HG03571 (cell line): ENCODE data around the gene TMEM88.
"Not testable (repeated sequence)": the region's sequence is repeated elsewhere in the genome, so short reads cannot be mapped to it uniquely, and the experiment has no call there.

Experiments used
- ATAC-seq: cut with Tn5 transposase; IDR thresholded peaks from one replicate; pipeline ENCODE4 v1.9.1; 2021; ENCODE audit not compliant: unreplicated experiment

TMEM88 gene

GRCh38 chr17:7854851-7855659, at the start of gene TMEM88:
TSS of gene TMEM88 (plus strand) at chr17:7855066. CDS start at chr17:7855075, 9 bp downstream.
- no peak for ATAC-seq

GRCh38 chr17:7806587-7806986, 48.3 kb upstream of the TMEM88 start:
- no peak for ATAC-seq

DNA sequence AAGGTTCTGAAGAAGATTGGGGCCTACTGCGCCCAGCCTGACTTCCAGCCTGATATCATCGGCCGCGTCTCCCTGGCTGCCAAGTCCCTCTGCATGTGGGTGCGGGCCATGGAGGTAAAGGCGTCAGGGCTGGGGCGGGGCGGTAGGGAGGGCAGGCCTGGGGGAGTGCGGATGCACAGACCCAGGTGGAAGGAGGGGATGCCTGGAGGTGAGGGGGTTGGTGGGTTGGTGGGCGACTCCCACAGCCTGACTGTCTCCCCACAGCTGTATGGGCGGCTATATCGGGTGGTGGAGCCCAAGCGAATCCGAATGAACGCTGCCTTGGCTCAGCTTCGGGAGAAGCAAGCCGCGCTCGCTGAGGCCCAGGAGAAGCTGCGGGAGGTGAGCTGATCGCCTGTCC, 47.7 kb upstream of the TMEM88 start:
- no peak for ATAC-seq

- no peak for ATAC-seq
These were observed 45.6 kb upstream of the TMEM88 start for GRCh38 chr17:7809086-7809790.

DNA sequence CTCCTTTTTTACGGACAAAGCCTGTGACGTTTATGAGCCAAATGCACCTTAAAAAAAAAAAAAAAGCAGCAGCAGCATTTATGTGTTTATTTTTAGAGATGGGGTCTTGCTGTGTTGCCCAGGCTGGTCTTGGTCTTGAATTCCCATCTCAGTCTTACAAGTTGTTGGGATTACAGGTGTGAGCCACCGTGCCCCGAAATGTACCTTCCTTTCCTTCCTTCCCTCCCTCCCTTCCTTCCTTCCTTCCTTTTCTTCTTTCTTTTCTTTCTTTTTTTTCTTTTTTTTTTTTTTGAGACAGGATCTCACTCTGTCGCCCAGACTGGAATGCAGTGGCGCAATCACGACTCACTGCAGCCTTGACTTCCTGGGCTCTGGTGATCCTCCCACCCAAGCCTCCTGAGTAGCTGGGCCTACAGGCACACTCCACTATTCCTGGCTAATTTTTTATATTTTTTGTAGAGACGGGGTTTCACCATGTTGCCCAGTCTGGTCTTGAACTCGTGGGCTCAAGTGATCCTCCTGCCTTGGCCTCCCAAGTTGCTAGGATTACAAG, 45.0 kb upstream of the TMEM88 start:
- ATAC-seq, result not testable (repeated sequence)

DNA sequence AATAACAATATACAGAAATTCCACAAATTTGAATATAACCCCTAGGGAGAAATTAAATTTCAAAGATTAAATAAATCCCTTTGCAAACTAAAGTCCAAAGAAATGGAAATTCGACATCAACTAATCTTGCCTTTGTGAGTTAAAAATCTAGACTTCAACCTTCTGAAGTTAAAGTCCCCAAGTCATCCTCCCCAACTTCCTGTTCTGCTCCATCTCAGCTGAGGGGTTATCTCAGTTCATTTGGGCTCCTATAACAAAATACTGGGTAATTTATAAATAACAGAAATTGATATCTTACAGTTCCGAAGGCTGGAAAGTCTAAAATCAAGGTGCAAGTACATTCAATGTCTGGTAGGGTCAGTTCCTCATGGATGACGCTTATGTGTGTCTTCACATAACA, 43.6 kb upstream of the TMEM88 start:
- no peak for ATAC-seq

DNA sequence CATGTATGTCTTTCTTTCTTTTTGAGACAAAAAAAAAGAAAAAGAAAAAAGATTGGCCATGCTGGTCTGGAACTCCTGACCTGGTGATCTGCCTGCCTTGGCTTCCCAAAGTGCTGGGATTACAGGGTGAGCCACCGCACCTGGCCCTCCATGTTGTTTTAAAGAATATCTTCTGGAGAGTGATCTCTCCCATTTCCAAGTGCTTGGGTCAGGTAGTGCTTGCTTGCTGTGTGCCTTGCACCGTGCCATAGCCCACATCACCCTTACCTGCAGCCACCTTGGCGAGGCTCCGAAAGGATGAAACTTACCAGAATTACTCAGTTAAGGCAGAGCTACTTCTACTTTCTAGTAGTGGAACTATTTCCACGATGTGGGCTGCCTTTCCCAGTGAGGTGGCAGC, 39.9 kb upstream of the TMEM88 start:
- no peak for ATAC-seq

DNA sequence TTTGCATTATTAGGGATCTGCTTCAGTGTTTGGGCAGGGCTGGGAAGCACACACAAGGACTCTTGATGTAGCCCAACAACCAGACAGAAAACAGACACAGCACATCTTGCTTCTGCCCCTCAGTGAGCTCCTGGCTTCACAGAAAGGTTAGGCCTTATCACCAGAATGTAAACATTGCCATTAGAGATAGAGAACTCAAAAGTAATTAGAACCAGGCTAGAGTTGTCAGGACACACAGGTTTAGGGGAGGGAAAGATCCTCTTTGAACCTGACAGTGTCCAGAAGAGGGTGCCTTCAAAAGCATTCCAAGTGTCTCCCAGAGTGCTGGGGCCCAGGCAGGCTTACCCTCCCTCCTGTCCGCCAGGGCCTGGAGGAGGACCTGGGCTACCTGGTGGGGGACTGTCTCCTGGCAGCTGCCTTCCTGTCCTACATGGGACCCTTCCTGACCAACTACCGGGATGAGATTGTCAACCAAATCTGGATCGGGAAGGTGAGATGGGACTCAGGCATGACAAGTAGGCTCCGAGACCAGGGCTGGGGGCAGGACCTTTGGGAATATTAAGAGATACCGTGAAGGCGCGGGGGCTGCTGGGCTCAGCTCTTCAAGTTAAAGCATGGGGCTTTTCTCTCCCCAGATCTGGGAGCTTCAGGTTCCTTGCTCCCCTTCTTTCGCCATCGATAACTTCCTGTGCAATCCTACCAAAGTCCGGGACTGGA, 37.8 kb upstream of the TMEM88 start:
- ATAC-seq, result no peak

- ATAC-seq, result no peak
These were observed 37.3 kb upstream of the TMEM88 start for GRCh38 chr17:7817643-7817964.

DNA sequence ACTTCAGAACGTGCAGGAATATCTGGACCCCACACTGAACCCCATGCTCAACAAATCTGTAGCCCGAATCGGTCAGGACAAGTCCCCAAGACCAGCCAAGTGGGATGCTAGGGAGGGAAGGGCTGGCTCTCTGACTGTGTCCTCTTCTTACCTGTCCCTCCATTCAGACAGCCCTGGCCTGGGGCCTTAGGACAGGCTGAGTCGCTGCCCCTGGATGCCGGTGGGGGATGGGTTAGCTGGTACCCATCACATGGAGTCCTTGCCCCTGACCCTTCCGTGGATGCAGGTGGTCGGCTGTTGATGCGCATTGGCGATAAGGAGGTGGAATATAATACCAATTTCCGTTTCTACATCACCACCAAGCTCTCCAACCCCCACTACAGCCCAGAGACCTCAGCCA, 36.8 kb upstream of the TMEM88 start:
- no peak for ATAC-seq

DNA sequence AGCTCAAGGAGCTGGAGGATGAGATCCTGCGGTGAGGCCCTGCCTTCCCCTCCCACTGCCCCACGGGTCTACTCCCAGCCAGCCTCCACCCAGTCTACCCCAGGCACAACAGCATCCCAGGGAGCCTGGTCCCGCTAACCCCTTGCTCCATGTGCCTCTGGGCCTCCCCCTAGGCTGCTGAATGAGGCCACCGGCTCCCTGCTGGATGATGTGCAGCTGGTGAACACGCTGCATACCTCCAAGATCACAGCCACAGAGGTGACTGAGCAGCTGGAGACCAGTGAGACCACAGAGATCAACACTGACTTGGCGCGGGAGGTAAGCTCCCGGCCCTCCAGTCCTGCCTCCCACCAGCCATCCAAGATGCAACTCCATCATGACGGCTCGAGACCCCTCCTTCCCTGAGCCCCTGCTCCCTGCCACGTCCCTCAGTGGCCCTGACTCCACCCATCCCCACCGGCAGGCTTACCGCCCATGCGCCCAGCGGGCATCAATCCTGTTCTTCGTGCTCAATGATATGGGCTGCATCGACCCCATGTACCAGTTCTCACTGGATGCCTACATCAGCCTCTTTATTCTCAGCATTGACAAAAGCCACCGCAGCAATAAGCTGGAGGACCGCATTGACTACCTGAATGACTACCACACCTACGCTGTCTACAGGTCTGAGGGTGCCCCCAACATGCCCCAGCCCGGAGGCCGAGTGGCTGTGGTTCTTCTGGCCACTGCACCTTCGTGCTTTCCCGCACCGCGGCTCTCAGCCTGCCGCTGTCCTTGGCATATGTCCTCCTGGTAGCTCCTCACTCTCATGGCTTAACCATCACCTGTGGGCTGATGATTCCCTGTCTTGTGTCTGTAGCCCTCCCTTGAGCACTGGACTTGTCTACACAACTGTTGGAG, 35.9 kb upstream of the TMEM88 start:
- ATAC-seq, result no peak

GRCh38 chr17:7820231-7820630, 34.6 kb upstream of the TMEM88 start:
- no peak for ATAC-seq

DNA sequence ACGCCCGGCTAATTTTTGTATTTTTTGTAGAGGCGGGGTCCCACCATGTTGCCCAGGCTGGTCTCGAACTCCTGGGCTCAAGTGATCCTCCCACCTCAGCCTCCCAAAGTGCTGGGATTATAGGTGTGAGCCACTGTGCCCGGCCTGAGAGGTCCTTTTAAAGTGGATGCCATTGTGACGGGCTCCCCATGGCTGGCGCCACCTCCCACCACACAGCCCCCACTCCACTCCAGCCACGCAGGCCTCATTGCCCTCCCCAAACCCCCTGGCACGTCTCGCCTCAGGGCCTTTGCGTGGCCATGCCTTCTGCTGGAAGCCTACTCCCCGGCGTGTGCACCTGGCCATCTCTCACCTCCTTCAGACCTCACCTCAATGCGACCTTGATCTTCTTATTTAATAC, 32.7 kb upstream of the TMEM88 start:
- no peak for ATAC-seq

- ATAC-seq, result no peak
These were observed 31.3 kb upstream of the TMEM88 start for GRCh38 chr17:7823581-7824001.

GRCh38 chr17:7824021-7824924, 30.6 kb upstream of the TMEM88 start:
- ATAC-seq, result no peak

DNA sequence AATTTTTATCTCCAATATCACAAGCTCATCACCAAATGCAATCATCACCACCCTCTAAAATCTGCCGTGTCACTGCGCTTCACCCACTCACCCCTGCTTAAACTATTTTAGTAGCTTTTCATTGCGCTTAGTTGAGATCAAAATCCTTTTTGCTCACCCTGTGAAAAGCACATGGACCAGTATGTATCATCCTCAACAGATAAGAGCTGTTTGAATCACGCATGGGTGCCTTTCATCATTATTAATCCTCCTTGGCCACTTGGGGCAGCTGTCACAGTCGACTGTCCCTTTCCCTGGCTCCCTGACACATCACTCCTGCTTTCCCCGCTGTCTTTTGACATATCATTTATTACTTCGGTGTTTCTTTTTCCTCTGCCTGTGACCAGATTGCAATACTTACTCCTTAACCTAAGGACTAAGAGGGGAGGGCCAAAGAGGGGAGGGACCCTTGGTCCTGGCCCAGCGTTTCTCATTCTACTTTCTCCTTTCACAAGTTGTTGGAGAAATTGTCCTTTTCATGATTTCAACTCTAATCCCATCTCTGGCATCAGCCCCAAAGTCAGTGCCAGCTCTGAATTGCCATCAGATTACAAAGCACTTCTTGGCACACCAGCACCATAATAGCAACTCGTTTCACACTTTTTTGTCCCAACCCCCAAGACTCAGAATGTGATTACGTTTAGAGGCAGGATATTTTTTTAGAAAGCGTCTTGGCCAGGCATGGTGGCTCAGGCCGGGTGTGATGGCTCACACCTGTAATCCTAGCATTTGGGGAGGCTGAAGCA, 29.5 kb upstream of the TMEM88 start:
- ATAC-seq, result no peak

GRCh38 chr17:7830616-7831015, 24.2 kb upstream of the TMEM88 start:
- no peak for ATAC-seq

DNA sequence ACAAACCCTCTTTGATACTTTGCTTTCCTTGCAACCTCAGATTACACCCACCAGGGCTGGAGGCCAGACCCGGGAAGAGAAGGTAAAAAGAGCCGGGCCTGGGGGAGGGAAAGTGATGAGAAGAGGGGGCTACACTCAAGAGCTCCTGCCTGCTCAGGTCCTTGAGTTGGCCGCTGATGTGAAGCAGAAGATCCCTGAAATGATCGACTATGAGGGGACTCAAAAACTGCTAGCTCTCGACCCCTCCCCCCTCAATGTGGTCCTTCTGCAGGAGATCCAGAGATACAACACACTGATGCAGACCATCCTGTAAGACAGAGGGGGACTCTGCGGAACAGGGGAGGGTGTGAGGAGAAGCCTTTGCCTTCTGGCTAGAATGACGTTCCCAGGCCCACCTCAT, 23.6 kb upstream of the TMEM88 start:
- no peak for ATAC-seq

- ATAC-seq, result no peak
These were observed 22.4 kb upstream of the TMEM88 start for GRCh38 chr17:7832431-7832830.
